ENCODE measurements around the gene TCF12. TPM values are rescaled to one million over a fixed set of nuclear protein-coding genes. Genes with fewer than 3 reads are reported as not detected.

The TCF12 gene
- total RNA-seq, 4 donors from 2014 or later = 50.5 to 117 (median 89.8) TPM

GRCh38 chr15:57329582-57330367 lies 411.3 kb downstream of the TCF12 start:
- TF ChIP-seq POLR2A (IDR thresholded peaks at IDR 0.05) (no peak), CTCF (IDR thresholded peaks at IDR 0.05) (no peak)
- no peak for DNase-seq (ENCODE audit: low spot score in 2 of 2)

GRCh38 chr15:57330619-57331340 lies 412.3 kb downstream of the TCF12 start:
- TF ChIP-seq POLR2A (IDR thresholded peaks at IDR 0.05) = no peak
- no peak for TF ChIP-seq CTCF (IDR thresholded peaks at IDR 0.05)
- DNase-seq (ENCODE audit: low spot score in 2 of 2) = no peak
- H3K4me3 ChIP-seq (ENCODE audit: low read depth, poor library complexity, severe bottlenecking) = no peak overlapping the region
- WGBS, 2 donors = 81 to 84% methylated on average over 14 of the region's 14 CpGs
- intact Hi-C loops (cut with DNase I; ENCODE audit: low total_unique reads) = no loop called here

More at GRCh38 chr15:57329582-57330367, 411.3 kb downstream of the TCF12 start:
- intact Hi-C loops (cut with DNase I; ENCODE audit: low total_unique reads) = no loop called here
- H3K4me3 ChIP-seq (ENCODE audit: low read depth, poor library complexity, severe bottlenecking) = no peak overlapping the region
- 85 to 90% methylated on average over 13 of the region's 13 CpGs for WGBS, 2 donors

- TF ChIP-seq CTCF (IDR thresholded peaks at IDR 0.05) (no peak), POLR2A (IDR thresholded peaks at IDR 0.05) (no peak)
- intact Hi-C loops (cut with DNase I; ENCODE audit: low total_unique reads) = no loop called here
- H3K4me3 ChIP-seq (ENCODE audit: low read depth, poor library complexity, severe bottlenecking) = no peak overlapping the region
- WGBS, 2 donors = 83% methylated on average over 8 of the region's 8 CpGs
- no peak for DNase-seq (ENCODE audit: low spot score in 2 of 2)
These were observed 413.9 kb downstream of the TCF12 start for GRCh38 chr15:57332326-57332725.

GRCh38 chr15:57333487-57333886 lies 415.0 kb downstream of the TCF12 start:
- TF ChIP-seq CTCF (IDR thresholded peaks at IDR 0.05) (no peak), POLR2A (IDR thresholded peaks at IDR 0.05) (no peak)
- 89 to 92% methylated on average over 4 of the region's 4 CpGs for WGBS, 2 donors
- intact Hi-C loops (cut with DNase I; ENCODE audit: low total_unique reads) = no loop called here
- no peak for DNase-seq (ENCODE audit: low spot score in 2 of 2)
- H3K4me3 ChIP-seq (ENCODE audit: low read depth, poor library complexity, severe bottlenecking) = no peak overlapping the region

GRCh38 chr15:57334257-57334656 lies 415.8 kb downstream of the TCF12 start:
- 61 to 63% methylated on average over 12 of the region's 12 CpGs for WGBS, 2 donors
- no peak overlapping the region for H3K4me3 ChIP-seq (ENCODE audit: low read depth, poor library complexity, severe bottlenecking)
- DNase-seq (ENCODE audit: low spot score in 2 of 2) = no peak
- TF ChIP-seq CTCF (IDR thresholded peaks at IDR 0.05) (no peak), POLR2A (IDR thresholded peaks at IDR 0.05) (no peak)
- intact Hi-C loops (cut with DNase I; ENCODE audit: low total_unique reads) = no loop called here
